Measurements from ENCODE around the gene ZBTB20.

Gene ZBTB20

GRCh38 chr3:114585687-114586086 lies 561.4 kb downstream of the ZBTB20 start:
- Histone ChIP-seq H2AFZ (ENCODE audit: low read depth, low read length) (no peak overlapping the region), H3K79me2 (ENCODE audit: insufficient read depth, low read length) (no peaks in the 10 kb centered on the region), H3K9me3 (ENCODE audit: insufficient read depth, low read length, severe bottlenecking) (no peaks in the 10 kb centered on the region), H3K4me3 (ENCODE audit: low read depth in 1 of 2, low read length in 2 of 2) (no peak overlapping the region), H3K9ac (ENCODE audit: low read depth, low read length) (no peak overlapping the region), H3K27me3 (ENCODE audit: insufficient read depth, low read length, poor library complexity) (no peaks in the 10 kb centered on the region), H3K36me3 (ENCODE audit: insufficient read depth, low read length) (no peaks in the 10 kb centered on the region), H3K4me1 (ENCODE audit: insufficient read depth, low read length) (no peaks in the 10 kb centered on the region), H3K27ac (ENCODE audit: low read length) (no peak overlapping the region), H4K20me1 (ENCODE audit: insufficient read depth, low read length) (no peaks in the 10 kb centered on the region), H3K4me2 (ENCODE audit: insufficient read depth, low read length) (no peak overlapping the region)
- TF ChIP-seq, protein P1, sequence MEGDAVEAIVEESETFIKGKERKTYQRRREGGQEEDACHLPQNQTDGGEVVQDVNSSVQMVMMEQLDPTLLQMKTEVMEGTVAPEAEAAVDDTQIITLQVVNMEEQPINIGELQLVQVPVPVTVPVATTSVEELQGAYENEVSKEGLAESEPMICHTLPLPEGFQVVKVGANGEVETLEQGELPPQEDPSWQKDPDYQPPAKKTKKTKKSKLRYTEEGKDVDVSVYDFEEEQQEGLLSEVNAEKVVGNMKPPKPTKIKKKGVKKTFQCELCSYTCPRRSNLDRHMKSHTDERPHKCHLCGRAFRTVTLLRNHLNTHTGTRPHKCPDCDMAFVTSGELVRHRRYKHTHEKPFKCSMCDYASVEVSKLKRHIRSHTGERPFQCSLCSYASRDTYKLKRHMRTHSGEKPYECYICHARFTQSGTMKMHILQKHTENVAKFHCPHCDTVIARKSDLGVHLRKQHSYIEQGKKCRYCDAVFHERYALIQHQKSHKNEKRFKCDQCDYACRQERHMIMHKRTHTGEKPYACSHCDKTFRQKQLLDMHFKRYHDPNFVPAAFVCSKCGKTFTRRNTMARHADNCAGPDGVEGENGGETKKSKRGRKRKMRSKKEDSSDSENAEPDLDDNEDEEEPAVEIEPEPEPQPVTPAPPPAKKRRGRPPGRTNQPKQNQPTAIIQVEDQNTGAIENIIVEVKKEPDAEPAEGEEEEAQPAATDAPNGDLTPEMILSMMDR (IDR thresholded peaks at IDR 0.05; ENCODE audit: borderline replicate concordance, extremely low read depth, low read length, poor library complexity, severe bottlenecking): no peak
- no peak for TF ChIP-seq EZH2 (IDR thresholded peaks at IDR 0.05; ENCODE audit: borderline replicate concordance, low read depth, low read length, severe bottlenecking)
- DNase-seq (no peak), ATAC-seq (ENCODE audit: insufficient read depth, low read depth) (no peak)

GRCh38 chr3:114584734-114585371 lies 562.2 kb downstream of the ZBTB20 start:
- Histone ChIP-seq H3K4me3 (ENCODE audit: low read depth in 1 of 2, low read length in 2 of 2) (no peak overlapping the region), H3K27ac (ENCODE audit: low read length) (no peak overlapping the region), H3K9ac (ENCODE audit: low read depth, low read length) (no peak overlapping the region), H2AFZ (ENCODE audit: low read depth, low read length) (no peak overlapping the region), H3K9me3 (ENCODE audit: insufficient read depth, low read length, severe bottlenecking) (no peaks in the 10 kb centered on the region), H3K27me3 (ENCODE audit: insufficient read depth, low read length, poor library complexity) (no peaks in the 10 kb centered on the region), H3K79me2 (ENCODE audit: insufficient read depth, low read length) (no peaks in the 10 kb centered on the region), H4K20me1 (ENCODE audit: insufficient read depth, low read length) (no peaks in the 10 kb centered on the region), H3K36me3 (ENCODE audit: insufficient read depth, low read length) (no peaks in the 10 kb centered on the region), H3K4me1 (ENCODE audit: insufficient read depth, low read length) (no peaks in the 10 kb centered on the region), H3K4me2 (ENCODE audit: insufficient read depth, low read length) (no peak overlapping the region)
- DNase-seq: no peak
- ATAC-seq (ENCODE audit: insufficient read depth, low read depth): no peak
- TF ChIP-seq, protein P1 (IDR thresholded peaks at IDR 0.05; ENCODE audit: borderline replicate concordance, extremely low read depth, low read length, poor library complexity, severe bottlenecking): no peak
- no peak for TF ChIP-seq EZH2 (IDR thresholded peaks at IDR 0.05; ENCODE audit: borderline replicate concordance, low read depth, low read length, severe bottlenecking)

- DNase-seq: no peak
- TF ChIP-seq EZH2 (IDR thresholded peaks at IDR 0.05; ENCODE audit: borderline replicate concordance, low read depth, low read length, severe bottlenecking): no peak
- TF ChIP-seq, protein P1 (IDR thresholded peaks at IDR 0.05; ENCODE audit: borderline replicate concordance, extremely low read depth, low read length, poor library complexity, severe bottlenecking): no peak
- H3K9ac ChIP-seq (ENCODE audit: low read depth, low read length): no peak overlapping the region
- no peak overlapping the region for H2AFZ ChIP-seq (ENCODE audit: low read depth, low read length)
- no peaks in the 10 kb centered on the region for H3K79me2 ChIP-seq (ENCODE audit: insufficient read depth, low read length)
- H3K4me2 ChIP-seq (ENCODE audit: insufficient read depth, low read length): no peak overlapping the region
- no peaks in the 10 kb centered on the region for H3K27me3 ChIP-seq (ENCODE audit: insufficient read depth, low read length, poor library complexity)
- no peaks in the 10 kb centered on the region for H3K36me3 ChIP-seq (ENCODE audit: insufficient read depth, low read length)
- ATAC-seq (ENCODE audit: insufficient read depth, low read depth): no peak; the same call in 2 of the 3 replicates
- H4K20me1 ChIP-seq (ENCODE audit: insufficient read depth, low read length): no peaks in the 10 kb centered on the region
- no peak overlapping the region for H3K4me3 ChIP-seq (ENCODE audit: low read depth in 1 of 2, low read length in 2 of 2)
- no peaks in the 10 kb centered on the region for H3K9me3 ChIP-seq (ENCODE audit: insufficient read depth, low read length, severe bottlenecking)
- H3K27ac ChIP-seq (ENCODE audit: low read length): no peak overlapping the region
- H3K4me1 ChIP-seq (ENCODE audit: insufficient read depth, low read length): no peaks in the 10 kb centered on the region
Observed at GRCh38 chr3:114582929-114583328, 564.2 kb downstream of the ZBTB20 start.

All from DND-41 (cell line).